ENCODE measurements around the gene CCP110.
A peak's percentile ranks its signal among the peaks of the same experiment; 100 is the strongest.

Gene CCP110

DNA sequence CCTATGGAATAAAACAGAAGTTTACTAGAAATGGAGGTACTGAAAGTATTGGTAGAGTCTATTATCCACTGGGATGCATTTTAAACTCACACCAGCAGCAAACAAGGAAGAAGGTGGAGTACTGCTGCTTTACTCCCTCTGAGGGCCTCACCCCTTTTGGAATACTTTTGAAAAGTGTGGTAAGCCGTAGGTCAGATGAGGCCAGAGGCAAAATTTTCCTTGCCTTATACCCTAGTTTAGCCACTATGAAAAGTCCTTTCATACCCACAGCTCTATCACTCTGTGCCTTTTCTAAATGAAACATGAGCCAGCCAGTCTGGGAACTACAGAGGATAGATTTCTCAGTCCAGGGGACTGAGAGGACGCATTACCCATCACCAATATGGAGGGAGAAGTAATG lies 15.9 kb upstream of the CCP110 start:
- TF ChIP-seq, protein P1, sequence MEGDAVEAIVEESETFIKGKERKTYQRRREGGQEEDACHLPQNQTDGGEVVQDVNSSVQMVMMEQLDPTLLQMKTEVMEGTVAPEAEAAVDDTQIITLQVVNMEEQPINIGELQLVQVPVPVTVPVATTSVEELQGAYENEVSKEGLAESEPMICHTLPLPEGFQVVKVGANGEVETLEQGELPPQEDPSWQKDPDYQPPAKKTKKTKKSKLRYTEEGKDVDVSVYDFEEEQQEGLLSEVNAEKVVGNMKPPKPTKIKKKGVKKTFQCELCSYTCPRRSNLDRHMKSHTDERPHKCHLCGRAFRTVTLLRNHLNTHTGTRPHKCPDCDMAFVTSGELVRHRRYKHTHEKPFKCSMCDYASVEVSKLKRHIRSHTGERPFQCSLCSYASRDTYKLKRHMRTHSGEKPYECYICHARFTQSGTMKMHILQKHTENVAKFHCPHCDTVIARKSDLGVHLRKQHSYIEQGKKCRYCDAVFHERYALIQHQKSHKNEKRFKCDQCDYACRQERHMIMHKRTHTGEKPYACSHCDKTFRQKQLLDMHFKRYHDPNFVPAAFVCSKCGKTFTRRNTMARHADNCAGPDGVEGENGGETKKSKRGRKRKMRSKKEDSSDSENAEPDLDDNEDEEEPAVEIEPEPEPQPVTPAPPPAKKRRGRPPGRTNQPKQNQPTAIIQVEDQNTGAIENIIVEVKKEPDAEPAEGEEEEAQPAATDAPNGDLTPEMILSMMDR (IDR thresholded peaks at IDR 0.05; ENCODE audit: low read depth, low read length): no peak
- no peak for DNase-seq (ENCODE audit: extremely low read depth, low read depth)

DNA sequence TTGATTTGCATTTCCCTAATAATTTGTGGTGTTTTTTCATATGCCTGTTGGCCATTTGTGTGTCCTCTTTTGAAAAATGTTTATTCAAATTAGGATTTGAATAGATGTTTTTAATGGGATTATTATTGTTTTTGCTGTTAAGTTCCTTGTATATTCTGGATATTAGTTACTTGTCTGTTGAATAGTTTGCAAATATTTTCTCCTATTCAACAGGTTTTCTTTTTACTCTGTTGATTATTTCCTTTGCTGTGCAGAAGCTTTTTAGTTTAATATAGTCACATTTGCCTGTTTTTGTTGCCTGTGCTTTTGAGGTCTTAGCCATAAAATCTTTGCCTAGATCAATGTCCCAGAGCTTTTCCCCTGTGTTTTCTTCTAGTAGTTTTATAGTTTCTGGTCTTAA lies 11.4 kb upstream of the CCP110 start:
- TF ChIP-seq, protein P1 (IDR thresholded peaks at IDR 0.05; ENCODE audit: low read depth, low read length): no peak
- no peak for DNase-seq (ENCODE audit: extremely low read depth, low read depth)

DNA sequence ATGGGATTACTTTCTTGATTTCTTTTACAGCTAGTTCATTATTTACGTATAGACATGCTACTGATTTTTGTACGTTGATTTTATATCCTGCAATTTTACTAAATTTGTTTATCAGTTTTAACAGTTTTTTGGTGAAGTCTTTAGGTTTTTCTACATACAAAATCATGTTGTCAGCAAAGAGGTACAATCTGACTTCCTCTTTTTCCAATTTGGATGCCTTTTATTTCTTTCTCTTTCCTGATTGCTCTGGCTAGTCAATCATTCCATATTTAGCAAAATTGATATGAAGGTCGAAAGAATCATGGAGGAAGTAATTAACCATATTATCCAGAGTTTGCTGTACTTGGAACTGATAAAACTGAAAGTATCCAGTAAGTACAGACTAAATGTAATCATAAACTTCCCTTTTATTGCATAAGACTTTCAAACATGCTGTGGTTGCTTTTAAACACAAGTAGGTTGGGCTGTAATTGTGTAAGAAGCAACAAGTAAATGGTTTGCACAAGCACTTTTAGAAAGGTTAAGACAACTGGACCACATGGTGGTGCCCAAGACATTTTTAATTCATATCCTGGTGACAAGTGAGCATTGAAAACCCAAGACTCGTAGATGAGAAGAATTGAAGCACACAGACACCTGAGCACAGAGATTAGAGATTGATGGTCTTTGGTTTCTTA lies 10.2 kb upstream of the CCP110 start:
- TF ChIP-seq, protein P1 (IDR thresholded peaks at IDR 0.05; ENCODE audit: low read depth, low read length): no peak
- DNase-seq (ENCODE audit: extremely low read depth, low read depth): no peak

DNA sequence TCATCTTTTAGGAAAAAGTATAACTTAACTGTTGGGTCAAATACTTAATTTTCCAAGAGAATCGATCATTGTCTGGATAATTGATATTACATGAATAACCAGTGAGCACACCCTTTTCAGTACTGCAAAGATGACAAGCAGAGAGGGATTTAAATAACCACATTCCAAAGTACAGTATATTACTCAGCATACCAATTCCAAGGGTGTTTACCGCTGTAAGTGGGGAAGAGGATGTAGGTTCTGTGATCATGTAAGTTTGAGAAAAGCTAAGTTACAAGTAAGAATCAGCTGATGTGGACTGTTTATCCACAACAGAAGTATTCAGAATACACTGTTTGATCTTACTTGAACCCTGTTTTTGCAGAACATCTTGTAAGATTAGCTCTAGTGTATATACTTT lies 8.0 kb upstream of the CCP110 start:
- TF ChIP-seq, protein P1 (IDR thresholded peaks at IDR 0.05; ENCODE audit: low read depth, low read length): no peak
- DNase-seq (ENCODE audit: extremely low read depth, low read depth): no peak

DNA sequence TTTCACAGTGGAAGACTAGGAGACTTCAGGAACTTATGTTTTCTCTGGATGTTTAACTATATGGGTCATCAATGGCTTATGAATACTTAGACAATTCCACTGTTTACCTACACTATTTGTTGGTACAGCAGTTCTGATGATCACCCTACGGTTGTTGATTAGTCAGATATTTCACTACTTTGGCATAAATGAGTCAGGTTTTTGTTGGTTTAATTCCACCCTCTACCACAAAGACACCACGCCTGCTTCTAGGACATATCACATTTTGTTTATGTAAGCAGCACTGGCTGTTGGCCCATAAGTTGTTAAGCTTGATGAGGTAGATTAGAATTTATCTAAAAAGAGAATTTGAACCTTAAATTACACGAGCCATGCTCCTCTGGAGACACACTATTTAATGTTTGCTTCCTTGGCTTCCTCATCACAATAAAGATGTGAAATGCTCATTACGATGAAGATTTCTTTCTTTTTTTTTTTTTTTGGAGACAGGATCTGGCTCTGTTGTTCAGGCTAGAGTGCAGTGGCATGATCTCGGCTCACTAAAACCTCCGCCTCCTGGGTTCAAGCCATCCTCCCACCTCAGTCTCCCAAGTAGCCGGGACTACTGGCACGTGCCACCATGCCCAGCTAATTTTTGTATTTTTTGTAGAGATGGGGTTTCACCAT lies 6.2 kb upstream of the CCP110 start:
- DNase-seq (ENCODE audit: extremely low read depth, low read depth): peak; percentile 10
- TF ChIP-seq, protein P1 (IDR thresholded peaks at IDR 0.05; ENCODE audit: low read depth, low read length): no peak

DNA sequence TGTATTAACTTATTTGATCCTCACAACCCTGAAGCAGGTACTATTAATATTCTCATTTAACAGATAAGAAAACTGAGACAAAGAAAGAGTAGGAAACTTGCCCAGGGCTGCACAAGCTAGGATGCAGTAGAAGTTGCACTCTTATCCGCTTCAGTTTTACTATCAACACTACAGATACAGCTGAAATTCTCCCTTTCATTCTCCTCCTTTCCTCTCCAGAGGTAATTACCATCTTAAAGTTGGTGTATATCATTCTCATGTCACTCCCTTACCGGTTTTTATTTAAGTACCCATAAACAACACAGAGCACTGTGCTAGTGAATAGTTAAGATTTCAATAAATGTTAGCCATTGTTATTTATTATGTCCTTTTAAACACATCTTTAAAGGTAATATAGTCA lies 5.4 kb upstream of the CCP110 start:
- TF ChIP-seq, protein P1 (IDR thresholded peaks at IDR 0.05; ENCODE audit: low read depth, low read length): no peak
- DNase-seq (ENCODE audit: extremely low read depth, low read depth): no peak

DNA sequence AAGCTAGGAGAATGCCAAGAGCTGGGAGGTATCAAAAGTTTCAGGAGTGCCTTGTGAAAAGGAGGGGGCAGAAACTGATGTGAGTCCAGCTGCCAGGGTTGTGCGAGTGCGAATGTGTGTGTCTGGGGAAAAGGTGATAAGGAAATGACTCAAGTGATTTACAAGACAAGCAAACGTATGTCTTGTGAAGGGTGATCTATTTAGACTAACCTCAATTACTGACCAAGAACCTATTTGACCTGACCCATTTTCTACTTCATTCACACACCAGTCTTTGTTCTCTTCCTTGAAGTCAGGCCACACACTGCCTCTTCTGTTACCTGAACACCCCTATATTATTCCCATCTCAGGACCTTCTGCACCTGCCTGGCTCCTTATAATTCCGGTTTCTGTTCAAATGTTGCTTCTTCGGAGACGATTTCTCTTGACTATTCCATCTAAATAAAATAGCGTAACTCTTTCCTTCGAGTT lies 2.8 kb upstream of the CCP110 start:
- DNase-seq (ENCODE audit: extremely low read depth, low read depth): no peak
- TF ChIP-seq, protein P1 (IDR thresholded peaks at IDR 0.05; ENCODE audit: low read depth, low read length): no peak

All from AG09319 (cell line).